ENCODE results near the gene TBX10.
"Not testable (repeated sequence)": the region's sequence is repeated elsewhere in the genome, so short reads cannot be mapped to it uniquely, and the experiment has no call there.

Gene TBX10

GRCh38 chr11:67639438-67639859 lies at the start of gene TBX10:
TSS of gene TBX10 (minus strand) at chr11:67639763. CDS start at chr11:67639472, 291 bp downstream.
- no peak for DNase-seq (ENCODE audit: low read depth)
- no peak within 1 kb of the TSS for H3K4me3 ChIP-seq (ENCODE audit: low read length)
- no peak for TF ChIP-seq CTCF (conservative IDR thresholded peaks at IDR 0.05; ENCODE audit: low read depth, low read length)

- no peak overlapping the region for H3K4me3 ChIP-seq (ENCODE audit: low read length)
- no peak for TF ChIP-seq CTCF (conservative IDR thresholded peaks at IDR 0.05; ENCODE audit: low read depth, low read length)
- DNase-seq (ENCODE audit: low read depth): no peak
Observed at GRCh38 chr11:67689178-67689577, 49.6 kb upstream of the TBX10 start.

GRCh38 chr11:67687986-67688385 lies 48.4 kb upstream of the TBX10 start:
- DNase-seq (ENCODE audit: low read depth): no peak
- H3K4me3 ChIP-seq (ENCODE audit: low read length): no peak overlapping the region
- TF ChIP-seq CTCF (conservative IDR thresholded peaks at IDR 0.05; ENCODE audit: low read depth, low read length): no peak

- not testable (repeated sequence) for DNase-seq (ENCODE audit: low read depth); H3K4me3 ChIP-seq (ENCODE audit: low read length)
Observed at GRCh38 chr11:67685641-67686332, 46.2 kb upstream of the TBX10 start.

- not testable (repeated sequence) for H3K4me3 ChIP-seq (ENCODE audit: low read length); DNase-seq (ENCODE audit: low read depth)
Observed at GRCh38 chr11:67682126-67683034, 42.8 kb upstream of the TBX10 start.

GRCh38 chr11:67680696-67681470 lies 41.3 kb upstream of the TBX10 start:
- no peak for TF ChIP-seq CTCF (conservative IDR thresholded peaks at IDR 0.05; ENCODE audit: low read depth, low read length)
- no peak for DNase-seq (ENCODE audit: low read depth)
- no peak overlapping the region for H3K4me3 ChIP-seq (ENCODE audit: low read length)

- TF ChIP-seq CTCF (conservative IDR thresholded peaks at IDR 0.05; ENCODE audit: low read depth, low read length): no peak
- DNase-seq (ENCODE audit: low read depth): no peak
- H3K4me3 ChIP-seq (ENCODE audit: low read length): no peak overlapping the region
Observed at GRCh38 chr11:67675058-67675747, 35.6 kb upstream of the TBX10 start.
